ENCODE data around the gene PIP4K2C. TPM values are rescaled to one million over a fixed set of nuclear protein-coding genes. Genes with fewer than 3 reads are reported as not detected.
"Not testable (repeated sequence)": the region's sequence is repeated elsewhere in the genome, so short reads cannot be mapped to it uniquely, and the experiment has no call there.

PIP4K2C gene
- total RNA-seq, 2 experiments from 2014 or later: 17.1 to 18.5 TPM

- no peak overlapping the region for H3K27ac Mint-ChIP-seq
- peaks cover 6% of the 10 kb centered on the region for H3K27me3 Mint-ChIP-seq
- H3K9me3 Mint-ChIP-seq: no peaks in the 10 kb centered on the region
- H3K4me3 Mint-ChIP-seq: no peak overlapping the region
- H3K36me3 Mint-ChIP-seq: no peaks in the 10 kb centered on the region
- H3K4me1 Mint-ChIP-seq: peaks cover 17% of the 10 kb centered on the region
- no peak for DNase-seq
These were observed 38.7 kb upstream of the PIP4K2C start for GRCh38 chr12:57552306-57552651.

GRCh38 chr12:57552835-57553313, 38.1 kb upstream of the PIP4K2C start:
- Mint-ChIP-seq H3K27me3 (peaks cover 6% of the 10 kb centered on the region), H3K4me3 (no peak overlapping the region), H3K9me3 (no peaks in the 10 kb centered on the region)

GRCh38 chr12:57553343-57554202, 37.4 kb upstream of the PIP4K2C start:
- no peak for DNase-seq

More at GRCh38 chr12:57552835-57553313, 38.1 kb upstream of the PIP4K2C start:
- Mint-ChIP-seq H3K36me3 (no peaks in the 10 kb centered on the region), H3K4me1 (peaks cover 12% of the 10 kb centered on the region), H3K27ac (no peak overlapping the region)
- DNase-seq: no peak

GRCh38 chr12:57554453-57554852, 36.5 kb upstream of the PIP4K2C start:
- H3K9me3 Mint-ChIP-seq: no peaks in the 10 kb centered on the region
- no peak overlapping the region for H3K27ac Mint-ChIP-seq
- peaks cover 7% of the 10 kb centered on the region for H3K4me1 Mint-ChIP-seq
- no peak for DNase-seq
- no peaks in the 10 kb centered on the region for H3K36me3 Mint-ChIP-seq
- H3K4me3 Mint-ChIP-seq: no peak overlapping the region
- H3K27me3 Mint-ChIP-seq: no peaks in the 10 kb centered on the region

More at GRCh38 chr12:57553343-57554202, 37.4 kb upstream of the PIP4K2C start:
- H3K27ac Mint-ChIP-seq: no peak overlapping the region
- no peak overlapping the region for H3K4me3 Mint-ChIP-seq
- no peaks in the 10 kb centered on the region for H3K36me3 Mint-ChIP-seq
- H3K4me1 Mint-ChIP-seq: peaks cover 12% of the 10 kb centered on the region
- no peaks in the 10 kb centered on the region for H3K9me3 Mint-ChIP-seq
- H3K27me3 Mint-ChIP-seq: peaks cover 4% of the 10 kb centered on the region

GRCh38 chr12:57554897-57555296, 36.1 kb upstream of the PIP4K2C start:
- no peaks in the 10 kb centered on the region for H3K9me3 Mint-ChIP-seq
- H3K36me3 Mint-ChIP-seq: no peaks in the 10 kb centered on the region
- H3K27ac Mint-ChIP-seq: no peak overlapping the region
- no peak for DNase-seq
- H3K4me3 Mint-ChIP-seq: no peak overlapping the region
- no peaks in the 10 kb centered on the region for H3K27me3 Mint-ChIP-seq
- H3K4me1 Mint-ChIP-seq: peaks cover 6% of the 10 kb centered on the region

- Mint-ChIP-seq H3K36me3 (no peaks in the 10 kb centered on the region), H3K4me3 (no peak overlapping the region), H3K4me1 (no peaks in the 10 kb centered on the region), H3K27me3 (no peaks in the 10 kb centered on the region), H3K27ac (no peak overlapping the region), H3K9me3 (no peaks in the 10 kb centered on the region)
- DNase-seq: no peak
These were observed 32.1 kb upstream of the PIP4K2C start for GRCh38 chr12:57558864-57559263.

- H3K27ac Mint-ChIP-seq: no peak overlapping the region
- H3K36me3 Mint-ChIP-seq: no peaks in the 10 kb centered on the region
- no peaks in the 10 kb centered on the region for H3K27me3 Mint-ChIP-seq
- DNase-seq: no peak
- H3K9me3 Mint-ChIP-seq: no peaks in the 10 kb centered on the region
- no peak overlapping the region for H3K4me3 Mint-ChIP-seq
- no peaks in the 10 kb centered on the region for H3K4me1 Mint-ChIP-seq
These were observed 30.5 kb upstream of the PIP4K2C start for GRCh38 chr12:57560516-57560915.

GRCh38 chr12:57561117-57561516, 29.9 kb upstream of the PIP4K2C start:
- not testable (repeated sequence) for H3K27ac Mint-ChIP-seq

GRCh38 chr12:57563358-57563757, 27.6 kb upstream of the PIP4K2C start:
- H3K9me3 Mint-ChIP-seq: no peaks in the 10 kb centered on the region
- DNase-seq: no peak
- no peaks in the 10 kb centered on the region for H3K4me1 Mint-ChIP-seq
- H3K4me3 Mint-ChIP-seq: no peak overlapping the region
- H3K36me3 Mint-ChIP-seq: peaks cover 2% of the 10 kb centered on the region
- no peaks in the 10 kb centered on the region for H3K27me3 Mint-ChIP-seq
- H3K27ac Mint-ChIP-seq: no peak overlapping the region

More at GRCh38 chr12:57561117-57561516, 29.9 kb upstream of the PIP4K2C start:
- H3K36me3 Mint-ChIP-seq, H3K4me3 Mint-ChIP-seq, H3K9me3 Mint-ChIP-seq, H3K4me1 Mint-ChIP-seq, DNase-seq, H3K27me3 Mint-ChIP-seq: not testable (repeated sequence)

- peaks cover 2% of the 10 kb centered on the region for H3K36me3 Mint-ChIP-seq
- H3K27ac Mint-ChIP-seq: no peak overlapping the region
- H3K4me1 Mint-ChIP-seq: no peaks in the 10 kb centered on the region
- no peaks in the 10 kb centered on the region for H3K9me3 Mint-ChIP-seq
- H3K4me3 Mint-ChIP-seq: no peak overlapping the region
- no peaks in the 10 kb centered on the region for H3K27me3 Mint-ChIP-seq
- DNase-seq: no peak
These were observed 26.7 kb upstream of the PIP4K2C start for GRCh38 chr12:57564178-57564740.

- Mint-ChIP-seq H3K27ac (no peak overlapping the region), H3K27me3 (no peaks in the 10 kb centered on the region), H3K4me3 (no peak overlapping the region), H3K4me1 (no peaks in the 10 kb centered on the region), H3K36me3 (peaks cover 2% of the 10 kb centered on the region), H3K9me3 (no peaks in the 10 kb centered on the region)
- DNase-seq: no peak
These were observed 22.2 kb upstream of the PIP4K2C start for GRCh38 chr12:57568838-57569237.

- H3K4me3 Mint-ChIP-seq: no peak overlapping the region
- H3K36me3 Mint-ChIP-seq: peaks cover 2% of the 10 kb centered on the region
- no peaks in the 10 kb centered on the region for H3K4me1 Mint-ChIP-seq
- H3K27me3 Mint-ChIP-seq: no peaks in the 10 kb centered on the region
- DNase-seq: no peak
- no peak overlapping the region for H3K27ac Mint-ChIP-seq
- H3K9me3 Mint-ChIP-seq: no peaks in the 10 kb centered on the region
These were observed 21.1 kb upstream of the PIP4K2C start for GRCh38 chr12:57569858-57570257.

GRCh38 chr12:57570438-57570837, 20.6 kb upstream of the PIP4K2C start:
- not testable (repeated sequence) for H3K9me3 Mint-ChIP-seq, H3K36me3 Mint-ChIP-seq, DNase-seq, H3K4me1 Mint-ChIP-seq, H3K27me3 Mint-ChIP-seq, H3K4me3 Mint-ChIP-seq, H3K27ac Mint-ChIP-seq

- H3K9me3 Mint-ChIP-seq: no peaks in the 10 kb centered on the region
- H3K27me3 Mint-ChIP-seq: no peaks in the 10 kb centered on the region
- DNase-seq: no peak
- H3K4me1 Mint-ChIP-seq: no peaks in the 10 kb centered on the region
- H3K4me3 Mint-ChIP-seq: no peak overlapping the region
- peaks cover 2% of the 10 kb centered on the region for H3K36me3 Mint-ChIP-seq
- H3K27ac Mint-ChIP-seq: no peak overlapping the region
These were observed 18.8 kb upstream of the PIP4K2C start for GRCh38 chr12:57571926-57572762.

GRCh38 chr12:57574795-57575194, 16.2 kb upstream of the PIP4K2C start:
- DNase-seq: no peak
- Mint-ChIP-seq H3K27me3 (no peaks in the 10 kb centered on the region), H3K9me3 (no peaks in the 10 kb centered on the region), H3K27ac (no peak overlapping the region), H3K4me3 (no peak overlapping the region), H3K4me1 (no peaks in the 10 kb centered on the region), H3K36me3 (no peaks in the 10 kb centered on the region)
